Right lung (tissue), 10 donors: Measurements from ENCODE around the gene SCN2B. TPM values are rescaled to one million over a fixed set of nuclear protein-coding genes. Genes with fewer than 3 reads are reported as not detected.

ENCODE experiments used
- DNase-seq, 2 donors: peaks; one replicate each; pipeline ENCODE4 v3.0.0-alpha.2; 2013
- long read RNA-seq, 8 donors: transcript quantifications; one replicate each; lab custom pipeline, GENCODE V29; 2026
- polyA plus RNA-seq, 5 donors: library from polyadenylated mRNA; unstranded; fragments of 120-200 nt; gene quantifications; one replicate each; pipeline versions ENCODE4 v1.2.1 to v1.2.3, GENCODE V29; 2013; ENCODE audit warnings: inconsistent platforms in 1 of 5, low replicate concordance in 1 of 5; ENCODE audit not compliant: insufficient read length in 5 of 5, insufficient read depth in 1 of 5

SCN2B gene
- polyA plus RNA-seq: 1 to 10 TPM; 4.0 to 5.7 (median 4.9) TPM
- long read RNA-seq, donor 1, full-length matches to known transcripts: 5 of 10 reads
- long read RNA-seq, donor 1, partial matches to known transcripts: 5 of 10 reads
- long read RNA-seq, donor 1, other reads (novel, unspliced or antisense): 0 of 10 reads
- long read RNA-seq, donor 2, full-length matches to known transcripts: 4 of 4 reads
- long read RNA-seq, donor 2, partial matches to known transcripts: 0 of 4 reads
- long read RNA-seq, donor 2, other reads (novel, unspliced or antisense): 0 of 4 reads
- long read RNA-seq, donor 3, full-length matches to known transcripts: 1 of 1 reads
- long read RNA-seq, donor 3, partial matches to known transcripts: 0 of 1 reads
- long read RNA-seq, donor 3, other reads (novel, unspliced or antisense): 0 of 1 reads
- long read RNA-seq, donor 4, full-length matches to known transcripts: 2 of 2 reads
- long read RNA-seq, donor 4, partial matches to known transcripts: 0 of 2 reads
- long read RNA-seq, donor 4, other reads (novel, unspliced or antisense): 0 of 2 reads
- long read RNA-seq, donor 5, full-length matches to known transcripts: 4 of 4 reads
- long read RNA-seq, donor 5, partial matches to known transcripts: 0 of 4 reads
- long read RNA-seq, donor 5, other reads (novel, unspliced or antisense): 0 of 4 reads
- long read RNA-seq, donor 6, full-length matches to known transcripts: 3 of 3 reads
- long read RNA-seq, donor 6, partial matches to known transcripts: 0 of 3 reads
- long read RNA-seq, donor 6, other reads (novel, unspliced or antisense): 0 of 3 reads
- long read RNA-seq, donor 7, full-length matches to known transcripts: 3 of 3 reads
- long read RNA-seq, donor 7, partial matches to known transcripts: 0 of 3 reads
- long read RNA-seq, donor 7, other reads (novel, unspliced or antisense): 0 of 3 reads
- long read RNA-seq, donor 8, full-length matches to known transcripts: 1 of 1 reads
- long read RNA-seq, donor 8, partial matches to known transcripts: 0 of 1 reads
- long read RNA-seq, donor 8, other reads (novel, unspliced or antisense): 0 of 1 reads

GRCh38 chr11:118175993-118176777 is at the start of gene SCN2B:
SCN2B (minus strand) TSS chr11:118176639; CDS start chr11:118176431, 208 bp downstream.
- DNase-seq: no peak

GRCh38 chr11:118224511-118225188 is 48.2 kb upstream of the SCN2B start, which contains the start of gene JAML:
JAML (minus strand) TSS chr11:118225011; CDS start chr11:118214866, 10,145 bp downstream.
- no peak for DNase-seq

- no peak for DNase-seq
These were observed 47.6 kb upstream of the SCN2B start for GRCh38 chr11:118223992-118224391.

- DNase-seq: no peak
These were observed 47.1 kb upstream of the SCN2B start for GRCh38 chr11:118223570-118223969.

- no peak for DNase-seq
These were observed 46.0 kb upstream of the SCN2B start for GRCh38 chr11:118222437-118222836.

- no peak for DNase-seq
These were observed 45.0 kb upstream of the SCN2B start for GRCh38 chr11:118221419-118221818.

GRCh38 chr11:118219732-118220131 is 43.3 kb upstream of the SCN2B start:
- no peak for DNase-seq

GRCh38 chr11:118219244-118219643 is 42.8 kb upstream of the SCN2B start:
- DNase-seq: no peak

GRCh38 chr11:118217575-118217974 is 41.1 kb upstream of the SCN2B start:
- DNase-seq: no peak

GRCh38 chr11:118216621-118217481 is 40.4 kb upstream of the SCN2B start:
- no peak for DNase-seq

GRCh38 chr11:118215765-118216164 is 39.3 kb upstream of the SCN2B start:
- DNase-seq: no peak

- no peak for DNase-seq
These were observed 38.8 kb upstream of the SCN2B start for GRCh38 chr11:118215262-118215661.

GRCh38 chr11:118214210-118214914 is 37.9 kb upstream of the SCN2B start:
- no peak for DNase-seq

GRCh38 chr11:118213781-118214180 is 37.3 kb upstream of the SCN2B start:
- DNase-seq: no peak

GRCh38 chr11:118213201-118213600 is 36.8 kb upstream of the SCN2B start:
- DNase-seq: no peak

GRCh38 chr11:118212781-118213191 is 36.3 kb upstream of the SCN2B start:
- DNase-seq: no peak

- no peak for DNase-seq
These were observed 35.8 kb upstream of the SCN2B start for GRCh38 chr11:118212131-118212725.

GRCh38 chr11:118211006-118211405 is 34.6 kb upstream of the SCN2B start:
- no peak for DNase-seq

GRCh38 chr11:118210323-118210722 is 33.9 kb upstream of the SCN2B start:
- DNase-seq: no peak
